Measurements from ENCODE around the gene PBRM1.

DNA sequence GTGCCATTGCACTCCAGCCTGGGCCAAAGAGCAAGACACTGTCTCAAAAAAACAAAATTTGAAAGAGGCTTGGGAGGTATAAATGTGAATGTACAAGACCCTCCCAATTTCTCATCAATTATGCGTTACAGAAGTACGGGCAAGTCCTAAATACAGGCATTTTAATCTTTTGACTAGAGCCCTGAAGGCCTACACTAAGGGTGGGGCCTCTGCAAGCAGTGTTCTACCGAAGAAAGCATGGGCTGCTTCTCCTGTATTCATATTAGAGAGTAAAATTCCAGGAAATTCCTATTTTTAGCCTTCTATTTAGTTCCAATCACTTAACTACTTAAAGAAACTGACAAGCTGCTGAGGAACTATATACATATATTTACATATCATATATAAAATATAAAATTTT lies 25.7 kb downstream of the PBRM1 start:
- TF ChIP-seq EZH2 (conservative IDR thresholded peaks at IDR 0.05; ENCODE audit: low read depth, low read length) (no peak), FOSL1 (CRISPR knock-in tag; IDR thresholded peaks at IDR 0.05; ENCODE audit: borderline replicate concordance) (no peak), YY1 (IDR thresholded peaks at IDR 0.05; ENCODE audit: insufficient read depth, insufficient replicate concordance, low read depth, low read length) (no peak)
